ENCODE data around the gene SYT11. TPM values are rescaled to one million over a fixed set of nuclear protein-coding genes. Genes with fewer than 3 reads are reported as not detected.
A peak's percentile ranks its signal among the peaks of the same experiment; 100 is the strongest.

The SYT11 gene
- total and polyA plus RNA-seq, 4 donors: 118 to 384 (median 288) TPM

DNA sequence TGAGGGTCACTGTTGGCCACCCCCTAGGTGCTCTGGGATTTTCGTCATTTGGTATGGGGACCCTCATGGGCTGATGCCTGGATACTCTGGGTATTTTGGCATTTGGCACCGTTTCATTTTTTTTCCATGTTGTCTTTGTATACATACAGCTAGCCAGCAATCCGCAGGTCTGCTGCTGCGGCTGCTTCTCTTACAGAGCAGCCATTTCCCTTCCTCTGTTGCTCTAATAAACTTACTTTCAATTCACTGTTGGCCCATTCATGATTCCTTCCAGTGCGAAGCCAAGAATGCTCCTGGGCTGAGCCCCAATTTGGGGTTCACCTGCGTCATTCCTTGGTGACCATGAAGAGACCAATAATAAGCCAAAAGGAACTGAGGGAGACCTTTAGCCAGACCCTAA, 23.8 kb upstream of the SYT11 start:
- no peak overlapping the region for H3K4me3 ChIP-seq (ENCODE audit: low read depth, low read length)
- H3K27ac ChIP-seq (ENCODE audit: low read depth, low read length): peak overlapping the region; percentile 33
- WGBS (ENCODE audit: insufficient coverage): 73% methylated on average over 6 of the region's 6 CpGs
- no peaks in the 10 kb centered on the region for H3K4me1 ChIP-seq (ENCODE audit: control insufficient read depth, insufficient read depth, low read length)
- H3K9me3 ChIP-seq (ENCODE audit: control insufficient read depth, insufficient read depth, low read length): no peaks in the 10 kb centered on the region
- H3K36me3 ChIP-seq (ENCODE audit: control insufficient read depth, insufficient read depth, low read length): no peaks in the 10 kb centered on the region
- no peak for DNase-seq (ENCODE audit: low read depth in 4 of 6, low spot score in 6 of 6)
- no peaks in the 10 kb centered on the region for H3K27me3 ChIP-seq (ENCODE audit: control insufficient read depth, insufficient read depth, low read length)

DNA sequence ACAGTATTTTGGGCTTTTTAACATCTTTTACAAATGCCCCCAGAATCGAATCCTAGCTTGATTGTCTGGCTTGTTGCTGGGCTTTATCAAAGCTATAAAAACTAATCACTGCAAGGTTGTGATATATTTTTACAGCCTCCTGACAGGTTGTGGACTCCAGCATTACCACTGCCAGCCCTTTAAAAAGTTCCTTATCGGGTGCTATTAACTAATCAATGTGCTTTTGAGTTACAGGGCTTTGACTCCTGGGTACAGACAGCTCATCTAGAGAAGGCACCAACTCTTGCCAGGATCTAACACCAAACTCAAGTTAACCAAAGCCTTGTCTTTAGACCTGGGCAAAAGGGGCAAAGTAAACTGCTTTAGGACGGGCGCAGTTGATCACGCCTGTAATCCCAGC, 19.0 kb upstream of the SYT11 start:
- Histone ChIP-seq H3K36me3 (ENCODE audit: control insufficient read depth, insufficient read depth, low read length) (peaks cover 4% of the 10 kb centered on the region), H3K4me1 (ENCODE audit: control insufficient read depth, insufficient read depth, low read length) (no peaks in the 10 kb centered on the region), H3K27me3 (ENCODE audit: control insufficient read depth, insufficient read depth, low read length) (no peaks in the 10 kb centered on the region), H3K9me3 (ENCODE audit: control insufficient read depth, insufficient read depth, low read length) (no peaks in the 10 kb centered on the region), H3K4me3 (ENCODE audit: low read depth, low read length) (no peak overlapping the region), H3K27ac (ENCODE audit: low read depth, low read length) (no peak overlapping the region)
- 100% methylated on average over 2 of the region's 5 CpGs for WGBS (ENCODE audit: insufficient coverage)
- DNase-seq (ENCODE audit: low read depth in 4 of 6, low spot score in 6 of 6): no peak

DNA sequence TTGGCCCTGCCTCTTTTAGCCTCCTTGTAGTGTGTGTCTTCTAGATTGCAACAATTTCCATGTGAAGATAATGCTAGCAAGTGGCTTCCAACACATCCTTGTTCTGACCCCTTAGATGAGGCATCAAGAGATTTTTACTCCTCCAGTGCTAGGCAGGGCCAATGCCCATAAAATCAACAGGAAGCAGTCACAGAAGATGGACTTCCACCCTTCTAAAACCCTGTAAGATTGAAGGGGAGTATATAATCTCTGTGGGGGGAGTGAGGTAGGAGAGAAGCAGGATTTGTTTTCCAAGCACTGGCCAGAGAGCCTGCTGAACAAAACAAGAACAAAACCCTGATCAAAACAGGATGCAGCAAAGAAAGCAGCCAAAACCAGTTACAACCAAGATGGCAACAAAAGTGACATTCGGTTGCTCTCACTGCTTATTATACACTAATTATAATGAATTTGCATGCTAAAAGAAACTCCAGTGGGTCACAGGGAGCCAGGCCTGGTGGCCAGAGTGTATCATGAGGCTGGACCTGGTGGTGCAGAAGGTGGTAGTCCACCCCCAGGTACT, 14.4 kb upstream of the SYT11 start:
- Histone ChIP-seq H3K27ac (ENCODE audit: low read depth, low read length) (no peak overlapping the region), H3K4me1 (ENCODE audit: control insufficient read depth, insufficient read depth, low read length) (no peaks in the 10 kb centered on the region), H3K36me3 (ENCODE audit: control insufficient read depth, insufficient read depth, low read length) (peaks cover 22% of the 10 kb centered on the region), H3K27me3 (ENCODE audit: control insufficient read depth, insufficient read depth, low read length) (no peaks in the 10 kb centered on the region), H3K9me3 (ENCODE audit: control insufficient read depth, insufficient read depth, low read length) (no peaks in the 10 kb centered on the region), H3K4me3 (ENCODE audit: low read depth, low read length) (no peak overlapping the region)
- no peak for DNase-seq (ENCODE audit: low read depth in 4 of 6, low spot score in 6 of 6)
- no CpG with 5 or more reads among the region's 1 CpG for WGBS (ENCODE audit: insufficient coverage)

DNA sequence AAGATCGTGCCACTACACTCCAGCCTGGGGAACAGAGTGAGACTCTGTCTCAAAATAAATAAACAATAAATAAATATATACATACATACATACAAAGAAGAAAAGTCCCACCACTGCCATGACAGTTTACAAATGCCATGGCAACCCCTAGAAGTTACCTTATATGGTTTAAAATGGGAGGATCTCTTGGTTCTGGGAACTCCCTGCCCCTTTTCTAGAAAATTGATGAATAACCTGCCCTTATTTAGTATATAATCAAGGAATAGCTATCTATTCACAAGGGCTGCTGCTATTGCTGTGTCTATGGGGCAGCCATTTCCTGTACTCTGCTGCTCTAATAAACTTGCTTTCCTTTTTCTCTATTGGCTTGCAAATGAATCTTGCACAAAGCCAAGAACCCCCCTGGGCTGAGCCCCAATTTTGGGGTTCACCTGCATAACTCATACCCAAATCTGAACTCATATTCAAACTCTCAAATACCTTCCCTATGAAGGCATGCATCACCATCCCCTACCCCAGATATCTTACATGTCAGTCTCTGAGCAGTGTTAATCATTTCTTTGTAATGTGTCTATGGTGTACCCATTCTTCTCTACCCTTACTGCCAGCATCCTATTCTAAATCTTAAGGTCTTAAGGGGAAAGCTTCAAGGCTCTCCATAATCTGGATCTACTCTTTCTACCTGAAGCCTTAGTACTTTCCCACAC, 11.4 kb upstream of the SYT11 start:
- WGBS (ENCODE audit: insufficient coverage): no CpG with 5 or more reads among the region's 1 CpG
- no peaks in the 10 kb centered on the region for H3K27me3 ChIP-seq (ENCODE audit: control insufficient read depth, insufficient read depth, low read length)
- no peak overlapping the region for H3K4me3 ChIP-seq (ENCODE audit: low read depth, low read length)
- no peak overlapping the region for H3K27ac ChIP-seq (ENCODE audit: low read depth, low read length)
- peaks cover 44% of the 10 kb centered on the region for H3K36me3 ChIP-seq (ENCODE audit: control insufficient read depth, insufficient read depth, low read length)
- no peak for DNase-seq (ENCODE audit: low read depth in 4 of 6, low spot score in 6 of 6)
- H3K9me3 ChIP-seq (ENCODE audit: control insufficient read depth, insufficient read depth, low read length): no peaks in the 10 kb centered on the region
- H3K4me1 ChIP-seq (ENCODE audit: control insufficient read depth, insufficient read depth, low read length): no peaks in the 10 kb centered on the region

DNA sequence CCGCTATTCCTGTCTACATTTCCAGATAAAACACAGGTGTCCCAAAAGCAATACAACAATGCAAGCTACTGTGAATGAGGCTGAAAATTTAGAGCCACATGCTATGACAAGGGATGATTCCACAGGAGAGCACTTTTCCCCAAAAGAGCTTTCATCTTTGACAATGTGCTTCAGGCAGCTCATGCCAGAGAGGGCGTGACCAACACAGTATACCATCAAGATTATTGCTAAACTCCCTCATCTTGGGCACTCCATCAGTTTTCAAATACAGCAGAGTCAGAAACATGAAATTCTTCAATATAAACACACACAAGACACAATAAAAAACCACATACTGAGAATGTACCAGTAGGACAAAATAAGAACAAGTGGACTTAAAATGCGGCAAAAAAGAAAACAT, 9.0 kb upstream of the SYT11 start:
- Histone ChIP-seq H3K36me3 (ENCODE audit: control insufficient read depth, insufficient read depth, low read length) (peaks cover 49% of the 10 kb centered on the region), H3K4me1 (ENCODE audit: control insufficient read depth, insufficient read depth, low read length) (no peaks in the 10 kb centered on the region), H3K27me3 (ENCODE audit: control insufficient read depth, insufficient read depth, low read length) (no peaks in the 10 kb centered on the region), H3K9me3 (ENCODE audit: control insufficient read depth, insufficient read depth, low read length) (no peaks in the 10 kb centered on the region), H3K27ac (ENCODE audit: low read depth, low read length) (no peak overlapping the region), H3K4me3 (ENCODE audit: low read depth, low read length) (no peak overlapping the region)
- no peak for DNase-seq (ENCODE audit: low read depth in 4 of 6, low spot score in 6 of 6)
- 57% methylated on average over 1 of the region's 3 CpGs for WGBS (ENCODE audit: insufficient coverage)

DNA sequence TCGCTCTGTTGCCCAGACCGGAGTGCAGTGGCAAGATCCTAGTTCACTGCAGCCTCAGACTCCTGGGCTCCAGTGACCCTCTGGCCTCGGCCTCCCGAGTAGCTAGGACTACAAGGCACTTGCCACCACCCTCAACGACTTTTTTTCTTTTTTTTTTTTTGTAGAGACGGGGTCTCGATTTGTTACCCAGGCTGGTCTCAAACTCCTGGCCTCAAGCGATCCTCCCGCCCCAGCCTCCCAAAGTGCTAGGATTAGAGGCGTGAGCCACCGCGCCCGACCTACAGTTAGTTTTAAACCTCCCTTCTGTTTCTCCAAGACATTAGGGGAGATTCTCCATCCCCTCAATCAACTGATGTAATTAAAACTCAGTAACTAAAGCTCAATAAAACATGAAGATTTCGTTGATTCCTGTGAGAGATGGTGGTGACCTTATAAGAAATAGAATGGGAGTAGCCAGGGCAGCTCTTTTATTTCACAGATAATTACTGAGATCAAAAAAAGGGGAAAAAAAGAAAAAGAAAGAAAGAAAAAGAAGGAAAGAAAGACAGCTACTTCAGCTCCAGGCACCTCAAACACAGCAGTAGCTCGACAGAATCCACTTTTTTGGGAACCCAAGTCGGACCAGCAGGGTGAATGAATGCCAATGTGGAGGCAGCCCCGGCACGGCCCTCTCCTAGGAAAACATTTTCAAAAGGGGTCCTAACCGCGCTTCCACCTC, 3.0 kb upstream of the SYT11 start:
- Histone ChIP-seq H3K27ac (ENCODE audit: low read depth, low read length) (peak overlapping the region; percentile 82), H3K9me3 (ENCODE audit: control insufficient read depth, insufficient read depth, low read length) (no peaks in the 10 kb centered on the region), H3K27me3 (ENCODE audit: control insufficient read depth, insufficient read depth, low read length) (no peaks in the 10 kb centered on the region), H3K4me3 (ENCODE audit: low read depth, low read length) (peak overlapping the region; percentile 94), H3K36me3 (ENCODE audit: control insufficient read depth, insufficient read depth, low read length) (peaks cover 24% of the 10 kb centered on the region), H3K4me1 (ENCODE audit: control insufficient read depth, insufficient read depth, low read length) (peaks cover 27% of the 10 kb centered on the region)
- 36% methylated on average over 10 of the region's 20 CpGs for WGBS (ENCODE audit: insufficient coverage)
- DNase-seq (ENCODE audit: low read depth in 4 of 6, low spot score in 6 of 6): no peak

DNA sequence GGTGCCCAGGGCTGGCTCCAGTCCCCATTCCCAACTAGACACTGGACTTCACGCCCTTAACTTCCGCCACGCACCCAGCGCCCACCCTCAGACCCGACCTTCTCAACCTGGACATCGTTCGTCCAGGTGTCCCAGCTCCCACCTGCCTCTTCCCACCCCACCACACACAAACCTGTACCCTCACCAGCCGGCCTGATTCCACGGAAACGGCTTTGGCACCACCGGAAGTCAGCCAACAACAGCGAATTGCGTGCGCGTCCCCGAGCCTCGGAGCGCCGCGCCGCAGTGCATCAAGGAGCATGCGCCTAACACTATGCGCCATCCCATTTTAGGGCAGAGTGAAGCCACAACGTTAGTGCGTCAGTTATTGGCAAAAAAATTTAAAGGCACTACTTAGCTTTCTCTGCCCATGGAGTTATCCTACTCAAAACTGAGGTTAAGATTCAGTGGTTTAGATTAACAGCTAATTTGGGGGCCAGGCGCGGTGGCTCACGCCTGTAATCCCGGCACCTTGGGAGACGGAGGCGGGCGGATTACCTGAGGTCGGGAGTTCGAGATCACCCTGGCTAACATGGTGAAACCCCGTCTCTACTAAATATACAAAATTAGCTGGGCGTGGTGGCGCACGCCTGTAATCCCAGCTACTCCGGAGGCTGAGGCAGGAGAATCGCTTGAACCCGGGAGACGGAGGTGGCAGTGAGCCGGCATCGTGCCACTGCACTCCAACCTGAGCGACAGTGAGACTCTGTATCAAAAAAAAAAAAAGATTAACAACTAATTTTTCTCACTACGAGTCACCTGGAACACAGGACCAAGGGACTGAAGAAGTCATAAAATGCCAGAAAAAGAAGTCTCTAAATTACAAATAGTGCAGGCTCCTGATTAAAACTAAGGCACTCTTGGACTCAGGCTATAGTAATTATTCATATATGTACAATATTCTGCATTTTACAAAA, 2.1 kb upstream of the SYT11 start, which contains the start of gene GON4L:
TSS of gene GON4L (minus strand) at position 240 of the 956 bp plus-strand sequence. CDS start 3,434 bp downstream, outside the sequence.
- no peaks in the 10 kb centered on the region for H3K9me3 ChIP-seq (ENCODE audit: control insufficient read depth, insufficient read depth, low read length)
- H3K27me3 ChIP-seq (ENCODE audit: control insufficient read depth, insufficient read depth, low read length): no peaks in the 10 kb centered on the region
- peak within 1 kb of the TSS; percentile 94 for H3K4me3 ChIP-seq (ENCODE audit: low read depth, low read length)
- H3K27ac ChIP-seq (ENCODE audit: low read depth, low read length): peak within 1 kb of the TSS; percentile 82
- peak; percentile 87 to 98 (median 92) for DNase-seq (ENCODE audit: low read depth in 4 of 6, low spot score in 6 of 6)
- peaks cover 16% of the 10 kb centered on the region for H3K36me3 ChIP-seq (ENCODE audit: control insufficient read depth, insufficient read depth, low read length)
- WGBS (ENCODE audit: insufficient coverage): under 1% methylated on average over 25 of the region's 46 CpGs
- peaks cover 31% of the 10 kb centered on the region for H3K4me1 ChIP-seq (ENCODE audit: control insufficient read depth, insufficient read depth, low read length)

DNA sequence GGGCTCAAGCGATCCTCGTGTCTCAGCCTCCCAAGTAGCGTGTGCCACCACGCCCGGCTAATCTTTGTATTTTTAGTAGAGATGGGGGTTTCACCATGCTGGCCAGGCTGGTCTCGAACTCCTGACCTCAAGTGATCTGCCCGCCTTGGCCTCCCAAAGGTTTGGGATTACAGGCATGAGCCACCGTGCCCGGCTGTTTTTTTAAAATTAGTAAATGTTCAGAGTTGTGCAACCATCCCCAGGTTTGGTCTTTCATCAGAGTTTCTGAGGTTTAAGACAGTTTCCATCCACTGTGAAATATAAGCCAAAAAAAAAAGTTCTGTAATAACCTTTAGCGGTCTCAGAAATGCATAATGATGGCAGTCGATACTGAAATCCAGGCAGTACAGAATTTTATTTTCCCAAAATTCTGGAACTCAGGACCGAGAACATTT, 550 bp upstream of the SYT11 start:
- Histone ChIP-seq H3K36me3 (ENCODE audit: control insufficient read depth, insufficient read depth, low read length) (peaks cover 5% of the 10 kb centered on the region), H3K4me1 (ENCODE audit: control insufficient read depth, insufficient read depth, low read length) (peaks cover 41% of the 10 kb centered on the region), H3K27me3 (ENCODE audit: control insufficient read depth, insufficient read depth, low read length) (no peaks in the 10 kb centered on the region), H3K9me3 (ENCODE audit: control insufficient read depth, insufficient read depth, low read length) (no peaks in the 10 kb centered on the region), H3K4me3 (ENCODE audit: low read depth, low read length) (peak overlapping the region; percentile 74), H3K27ac (ENCODE audit: low read depth, low read length) (peak overlapping the region; percentile 99)
- no peak for DNase-seq (ENCODE audit: low read depth in 4 of 6, low spot score in 6 of 6)
- 48% methylated on average over 6 of the region's 12 CpGs for WGBS (ENCODE audit: insufficient coverage)

Data from spinal cord (tissue), 10 donors.